HUES64 (cell line): ENCODE measurements around the gene MAT2A.

ENCODE experiments used
- H3K27ac ChIP-seq: 2 replicates; pipeline ENCODE4 v1.7.0; 2013; ENCODE audit warnings: low read depth, low read length, inconsistent platforms
- H3K27me3 ChIP-seq: 2 replicates; pipeline ENCODE4 v1.6.1; 2013; ENCODE audit warnings: mild to moderate bottlenecking, low read length; ENCODE audit not compliant: insufficient read depth
- H3K36me3 ChIP-seq: 2 replicates; pipeline ENCODE4 v1.6.1; 2013; ENCODE audit warnings: mild to moderate bottlenecking, low read length; ENCODE audit not compliant: insufficient read depth
- H3K4me1 ChIP-seq: 2 replicates; pipeline ENCODE4 v1.6.1; 2013; ENCODE audit warnings: mild to moderate bottlenecking, low read length, moderate library complexity; ENCODE audit not compliant: insufficient read depth
- H3K4me3 ChIP-seq: 2 replicates; pipeline ENCODE4 v1.5.1; 2013; ENCODE audit warnings: mild to moderate bottlenecking, low read length, moderate library complexity
- H3K9ac ChIP-seq: 2 replicates; pipeline ENCODE4 v1.6.1; 2013; ENCODE audit warnings: mild to moderate bottlenecking, low read depth, low read length
- H3K9me3 ChIP-seq: 2 replicates; pipeline ENCODE4 v1.6.1; 2013; ENCODE audit warnings: low read depth, low read length; ENCODE audit not compliant: insufficient read depth
- WGBS: fragments of 150-250, 120-280 bp; methylation state at CpG from one replicate; pipeline ENCODE4 v1.1.7; 2013; ENCODE audit warnings: missing lambda C conversion rate; 5-methylcytosine and 5-hydroxymethylcytosine counted together

The MAT2A gene

DNA sequence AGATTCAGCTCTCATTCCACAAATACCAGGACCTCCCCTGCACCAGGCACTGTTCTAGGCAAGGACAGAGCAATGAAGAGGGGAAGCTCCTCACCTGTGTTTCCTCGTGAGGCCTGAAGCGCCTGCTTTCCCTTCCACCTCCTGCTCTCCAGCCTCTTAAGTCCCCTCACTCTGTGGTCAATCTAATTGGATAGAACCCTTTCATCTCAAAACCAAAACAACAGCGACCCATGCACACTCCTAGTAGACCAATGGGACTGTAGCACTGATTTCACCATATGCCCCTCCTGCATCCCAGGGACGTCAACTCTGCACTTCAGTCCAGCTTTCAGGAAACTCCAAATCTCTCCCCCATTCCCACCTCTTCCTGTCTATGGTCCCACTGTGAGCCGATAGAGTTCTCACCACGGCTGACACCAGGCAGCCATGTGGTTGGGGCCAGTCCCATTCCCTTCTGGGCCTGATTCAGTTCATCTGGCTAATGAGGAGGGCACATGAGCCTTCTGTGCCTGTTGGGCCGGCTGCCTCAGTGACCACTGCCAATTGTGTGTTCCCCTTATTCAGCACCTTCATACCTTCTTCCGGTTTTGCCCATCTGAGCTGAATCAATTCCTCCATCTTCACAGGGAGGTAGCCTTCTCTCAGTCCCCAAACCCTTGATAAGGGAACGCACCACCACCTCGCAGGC, 33.3 kb upstream of the MAT2A start:
- WGBS: 90% methylated on average over 10 of the region's 10 CpGs
- Histone ChIP-seq H3K9ac (no peak overlapping the region), H3K9me3 (no peaks in the 10 kb centered on the region), H3K27ac (no peak overlapping the region), H3K4me1 (no peaks in the 10 kb centered on the region), H3K27me3 (no peaks in the 10 kb centered on the region), H3K36me3 (no peaks in the 10 kb centered on the region), H3K4me3 (no peak overlapping the region)

DNA sequence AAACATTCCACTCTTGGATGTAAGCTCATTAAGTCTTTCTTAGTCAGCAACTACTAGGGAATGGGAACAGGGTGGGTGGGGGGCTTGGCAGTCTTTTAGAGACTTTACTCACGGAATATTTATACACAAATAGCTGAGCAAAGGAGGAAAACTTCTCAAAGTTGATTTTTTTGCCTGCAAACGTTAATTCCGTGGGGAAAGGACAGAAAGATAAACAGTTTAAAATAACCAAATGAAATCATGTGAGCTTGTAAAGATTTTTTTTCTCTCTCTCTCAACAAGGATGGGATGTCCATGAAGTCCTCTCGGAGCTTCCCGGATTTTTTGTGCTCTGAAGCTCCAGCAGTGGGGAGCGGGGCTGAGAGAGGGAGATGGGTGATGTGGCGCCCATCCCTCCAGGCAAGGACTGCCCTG, 32.2 kb upstream of the MAT2A start:
- 90% methylated on average over 7 of the region's 7 CpGs for WGBS
- Histone ChIP-seq H3K4me3 (no peak overlapping the region), H3K36me3 (no peaks in the 10 kb centered on the region), H3K9me3 (no peaks in the 10 kb centered on the region), H3K27me3 (no peaks in the 10 kb centered on the region), H3K27ac (no peak overlapping the region), H3K4me1 (no peaks in the 10 kb centered on the region), H3K9ac (no peak overlapping the region)

DNA sequence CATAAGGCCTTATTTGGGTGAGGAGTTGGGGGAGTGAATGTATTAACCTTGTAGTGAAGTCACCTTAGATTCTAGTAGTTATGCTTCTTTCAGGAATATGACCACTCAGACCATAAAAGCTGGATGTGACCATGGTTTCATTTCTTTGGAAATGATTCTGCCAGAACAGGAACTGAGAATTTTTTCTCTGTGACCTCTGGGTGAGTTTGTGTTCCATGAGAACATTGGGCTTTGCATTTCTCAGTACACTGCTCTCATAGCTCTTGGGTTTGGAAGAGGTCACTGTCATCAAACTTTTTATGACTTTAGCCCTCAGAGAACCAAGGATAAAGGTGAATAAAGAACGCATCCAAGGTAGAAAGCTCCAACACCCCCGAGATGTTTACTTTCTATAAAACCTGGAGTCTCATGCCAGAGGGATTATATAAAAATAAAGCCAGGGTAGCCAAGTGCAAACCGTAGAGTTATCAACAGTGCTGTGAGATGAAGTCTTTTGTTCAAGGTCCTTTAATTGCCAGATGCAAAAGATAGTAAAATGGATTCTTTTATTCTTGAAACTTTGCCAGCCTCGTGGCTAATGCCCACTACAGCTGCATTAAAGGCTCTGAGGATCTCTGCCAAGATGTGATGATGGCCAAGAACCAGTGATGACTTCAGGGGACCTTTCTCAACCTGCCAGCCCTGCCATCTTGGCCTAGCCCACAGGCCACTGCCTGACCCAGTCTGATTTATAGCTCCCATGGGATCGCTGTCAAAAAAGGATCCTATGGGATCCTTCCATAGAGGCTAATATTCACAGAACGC, 27.8 kb upstream of the MAT2A start:
- Histone ChIP-seq H3K27me3 (no peaks in the 10 kb centered on the region), H3K4me3 (no peak overlapping the region), H3K36me3 (no peaks in the 10 kb centered on the region), H3K9ac (no peak overlapping the region), H3K4me1 (no peaks in the 10 kb centered on the region), H3K9me3 (no peaks in the 10 kb centered on the region), H3K27ac (no peak overlapping the region)
- WGBS: 96% methylated on average over 6 of the region's 6 CpGs

DNA sequence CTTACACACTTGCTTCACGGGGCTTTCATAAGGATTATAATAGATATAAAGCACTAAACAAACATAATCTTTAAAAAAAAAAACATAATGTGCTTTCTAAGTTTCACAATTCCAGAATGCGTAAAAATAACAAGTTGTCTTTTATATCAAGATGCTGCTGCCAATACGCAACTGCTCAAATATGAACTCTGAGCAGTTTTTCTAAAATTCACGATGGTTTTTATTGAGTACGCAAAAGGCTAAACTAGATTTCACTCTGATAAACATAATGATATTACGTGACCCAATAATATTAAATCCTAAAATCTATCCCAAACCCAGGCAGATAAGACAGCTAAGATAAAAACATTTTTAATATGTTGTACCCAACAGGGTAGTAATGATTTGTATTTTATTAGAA, 24.6 kb upstream of the MAT2A start:
- no peak overlapping the region for H3K27ac ChIP-seq
- no peaks in the 10 kb centered on the region for H3K36me3 ChIP-seq
- no peaks in the 10 kb centered on the region for H3K27me3 ChIP-seq
- H3K9me3 ChIP-seq: no peaks in the 10 kb centered on the region
- no peak overlapping the region for H3K9ac ChIP-seq
- no peaks in the 10 kb centered on the region for H3K4me1 ChIP-seq
- H3K4me3 ChIP-seq: no peak overlapping the region
- 98% methylated on average over 5 of the region's 6 CpGs for WGBS

DNA sequence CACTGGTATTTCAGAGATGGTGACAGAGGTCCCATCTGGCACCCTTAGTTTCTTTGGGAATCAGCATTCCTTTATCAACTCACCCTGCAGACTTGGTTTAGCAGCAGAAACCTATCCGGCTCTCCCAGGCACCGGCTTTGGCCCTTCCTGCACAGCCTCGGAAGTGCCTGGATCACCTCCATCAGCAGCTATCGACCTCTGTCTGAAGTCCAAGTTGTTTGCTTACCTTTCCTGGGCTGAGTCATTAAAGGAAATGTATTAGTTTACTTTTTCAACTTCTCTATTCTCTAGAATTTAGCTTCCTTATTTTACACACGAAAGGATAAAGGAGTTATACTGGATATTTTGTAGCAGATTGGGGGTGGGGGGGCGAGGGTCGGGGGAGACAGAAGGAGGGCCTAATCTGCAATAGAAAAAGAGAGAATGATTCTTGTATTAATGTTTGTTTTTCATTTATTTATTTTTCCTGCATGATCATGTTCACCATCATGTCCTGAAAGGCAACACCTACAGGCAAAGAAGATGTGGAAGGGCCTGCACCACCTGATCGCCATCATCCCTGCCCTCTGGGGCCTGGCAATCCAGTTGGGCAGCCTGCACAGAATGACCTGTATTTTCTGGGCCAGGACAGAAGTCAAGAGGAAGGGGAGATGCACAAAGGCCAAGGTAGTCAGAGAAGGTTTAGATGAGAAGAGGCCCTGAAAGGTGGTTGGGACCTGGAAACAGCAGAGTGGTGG, 22.1 kb upstream of the MAT2A start:
- Histone ChIP-seq H3K36me3 (no peaks in the 10 kb centered on the region), H3K4me1 (no peaks in the 10 kb centered on the region), H3K27me3 (no peaks in the 10 kb centered on the region), H3K9ac (no peak overlapping the region), H3K4me3 (no peak overlapping the region), H3K9me3 (no peaks in the 10 kb centered on the region), H3K27ac (no peak overlapping the region)
- WGBS: 91% methylated on average over 8 of the region's 8 CpGs

DNA sequence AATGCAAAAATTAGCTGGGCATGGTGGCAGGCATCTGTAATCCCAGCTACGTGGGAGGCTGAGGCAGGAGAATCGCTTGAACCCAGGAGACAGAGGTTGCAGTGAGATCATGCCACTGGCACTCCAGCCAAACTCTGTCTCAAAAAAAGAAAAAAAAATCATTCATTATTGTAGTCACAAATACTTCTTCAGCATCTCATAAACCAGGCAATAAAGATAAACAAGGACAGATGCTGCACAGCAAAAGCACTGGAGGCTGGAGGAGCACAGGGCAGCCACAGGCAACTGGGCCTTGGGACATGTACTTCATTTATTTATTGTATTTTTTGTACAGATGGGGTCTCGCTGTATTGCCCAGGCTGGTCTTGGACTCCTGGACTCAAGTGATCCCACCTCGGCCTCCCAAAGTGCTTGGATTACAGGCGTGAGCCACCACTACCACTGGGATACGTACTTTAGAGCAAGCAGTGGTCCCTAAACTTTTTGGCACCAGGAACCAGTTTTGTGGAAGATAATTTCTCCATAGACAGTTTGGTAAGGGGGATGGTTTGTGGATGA, 16.8 kb upstream of the MAT2A start:
- Histone ChIP-seq H3K9ac (no peak overlapping the region), H3K36me3 (no peaks in the 10 kb centered on the region), H3K27me3 (no peaks in the 10 kb centered on the region), H3K4me3 (no peak overlapping the region), H3K4me1 (peaks cover 13% of the 10 kb centered on the region), H3K9me3 (no peaks in the 10 kb centered on the region), H3K27ac (no peak overlapping the region)
- WGBS: 92% methylated on average over 6 of the region's 6 CpGs

DNA sequence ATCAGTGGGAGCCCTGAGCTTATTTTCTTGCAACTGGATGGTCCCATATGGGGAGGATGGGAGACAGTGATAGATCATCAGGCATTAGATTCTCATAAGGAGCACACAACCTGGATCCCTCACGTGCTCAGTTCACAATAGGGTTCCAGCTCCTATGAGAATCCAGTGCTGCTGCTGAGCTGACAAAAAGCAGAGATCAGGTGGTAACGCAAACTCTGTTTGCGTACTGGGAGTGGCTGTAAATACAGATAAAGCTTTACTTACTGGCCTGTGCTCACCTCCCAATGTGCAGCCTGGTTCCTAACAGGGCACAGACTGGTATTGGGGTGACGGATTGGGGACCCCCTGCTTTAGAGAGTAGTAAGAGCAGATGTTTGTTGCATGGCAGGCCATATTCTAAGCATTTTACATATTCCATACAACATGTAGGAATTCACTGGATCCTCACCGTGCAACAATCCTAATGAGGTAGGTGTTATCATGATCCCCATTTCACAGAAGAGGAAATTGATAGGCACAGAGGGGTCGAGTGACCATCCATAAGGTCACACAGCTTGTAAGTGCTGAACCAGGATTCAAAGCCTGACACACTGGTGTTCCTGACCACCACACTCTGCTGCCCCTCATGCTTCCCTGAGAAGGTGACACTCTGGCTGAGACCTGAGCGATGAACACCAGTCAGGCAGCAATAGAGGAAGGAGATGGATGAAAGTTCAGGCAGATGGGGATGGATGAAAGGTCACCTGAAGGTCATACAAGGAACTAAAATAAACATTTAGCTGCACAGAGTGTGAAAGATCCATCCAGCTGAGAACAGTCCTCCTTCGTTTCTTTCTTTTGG, 15.7 kb upstream of the MAT2A start:
- no peak overlapping the region for H3K4me3 ChIP-seq
- peaks cover 13% of the 10 kb centered on the region for H3K4me1 ChIP-seq
- H3K9me3 ChIP-seq: no peaks in the 10 kb centered on the region
- H3K9ac ChIP-seq: no peak overlapping the region
- 90% methylated on average over 8 of the region's 8 CpGs for WGBS
- no peaks in the 10 kb centered on the region for H3K27me3 ChIP-seq
- no peaks in the 10 kb centered on the region for H3K36me3 ChIP-seq
- no peak overlapping the region for H3K27ac ChIP-seq

DNA sequence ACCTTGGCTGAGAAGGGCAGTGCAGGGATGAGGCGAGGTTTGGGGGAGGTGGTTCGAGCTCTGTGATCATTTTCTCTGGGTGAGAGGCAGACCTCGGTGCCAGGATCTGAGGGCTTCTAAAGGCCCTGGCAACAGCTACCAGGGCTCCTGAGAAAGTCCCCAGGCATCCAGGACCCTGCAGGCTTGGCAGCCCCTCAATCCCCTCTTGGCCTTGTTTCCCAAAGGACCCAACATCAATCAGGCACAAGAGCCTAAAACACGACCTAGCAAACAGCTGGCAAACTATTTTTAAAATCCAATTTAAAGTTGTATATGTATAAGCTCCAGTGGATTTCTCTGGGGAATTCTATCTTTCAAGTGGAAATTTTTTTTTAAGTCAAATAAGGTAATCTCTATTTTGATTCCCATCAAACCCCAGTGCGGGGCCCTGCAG, 15.0 kb upstream of the MAT2A start:
- Histone ChIP-seq H3K4me3 (no peak overlapping the region), H3K36me3 (no peaks in the 10 kb centered on the region), H3K9ac (no peak overlapping the region), H3K27ac (no peak overlapping the region), H3K4me1 (peaks cover 13% of the 10 kb centered on the region), H3K27me3 (no peaks in the 10 kb centered on the region), H3K9me3 (no peaks in the 10 kb centered on the region)
- 88% methylated on average over 4 of the region's 5 CpGs for WGBS

DNA sequence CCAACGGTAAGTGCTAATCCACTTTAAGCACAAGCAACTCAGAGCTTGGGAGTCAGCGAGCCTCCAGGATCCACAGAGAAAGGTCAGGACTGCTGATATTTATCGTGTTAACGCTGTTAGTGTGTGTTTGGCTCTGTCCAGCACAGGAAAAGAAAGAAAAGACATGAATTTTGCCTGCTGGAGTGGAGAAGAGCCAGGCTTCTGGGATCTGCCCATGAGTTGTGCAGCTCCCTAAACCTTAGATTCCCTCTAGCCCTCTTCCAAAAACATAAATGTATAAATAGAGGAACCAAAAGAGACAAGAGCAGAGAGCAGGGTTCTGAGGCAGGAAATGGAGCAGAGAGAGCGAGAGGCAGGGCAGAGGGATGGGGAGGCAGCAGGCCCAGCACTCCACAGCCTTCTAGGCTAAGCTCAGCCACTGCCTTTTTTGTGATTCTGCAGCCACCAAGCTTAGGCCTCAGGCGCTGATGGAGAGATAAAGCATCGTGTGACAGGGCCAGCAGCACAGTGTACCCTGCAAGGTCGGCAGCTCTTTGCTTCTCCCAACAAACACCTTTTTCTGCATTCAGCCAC, 14.5 kb upstream of the MAT2A start:
- H3K27me3 ChIP-seq: no peaks in the 10 kb centered on the region
- no peaks in the 10 kb centered on the region for H3K36me3 ChIP-seq
- no peak overlapping the region for H3K27ac ChIP-seq
- WGBS: 40% methylated on average over 8 of the region's 8 CpGs
- no peak overlapping the region for H3K9ac ChIP-seq
- H3K4me1 ChIP-seq: peaks cover 13% of the 10 kb centered on the region
- no peaks in the 10 kb centered on the region for H3K9me3 ChIP-seq
- no peak overlapping the region for H3K4me3 ChIP-seq

DNA sequence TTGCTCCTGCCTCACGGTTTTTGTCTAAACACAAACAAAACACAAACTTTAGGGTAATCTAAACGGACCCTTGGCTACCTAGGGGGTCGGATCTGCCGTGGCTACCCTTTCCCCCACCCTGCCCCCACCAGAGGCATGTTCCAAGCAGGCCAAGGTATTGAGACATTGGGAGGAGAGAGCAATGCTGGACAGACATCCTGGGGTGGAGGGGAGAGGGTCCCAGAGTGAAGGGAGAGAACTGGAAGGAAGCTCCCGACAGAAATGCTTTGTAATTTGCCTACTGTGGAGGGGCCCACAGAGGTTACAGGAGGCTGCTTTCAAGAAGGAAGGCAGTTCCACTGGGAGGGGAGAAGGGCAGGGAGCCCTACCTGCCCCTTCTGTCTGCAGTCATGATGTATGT, 13.9 kb upstream of the MAT2A start:
- Histone ChIP-seq H3K4me3 (no peak overlapping the region), H3K9ac (no peak overlapping the region)
- WGBS: 47% methylated on average over 5 of the region's 5 CpGs

More for the DNA sequence above, 13.9 kb upstream of the MAT2A start:
- peaks cover 13% of the 10 kb centered on the region for H3K4me1 ChIP-seq
- H3K27me3 ChIP-seq: no peaks in the 10 kb centered on the region
- H3K9me3 ChIP-seq: no peaks in the 10 kb centered on the region
- H3K36me3 ChIP-seq: no peaks in the 10 kb centered on the region
- no peak overlapping the region for H3K27ac ChIP-seq
